ENCODE measurements around the gene DSG4. TPM values are rescaled to one million over a fixed set of nuclear protein-coding genes. Genes with fewer than 3 reads are reported as not detected.

DSG4 gene
- polyA plus RNA-seq, 2 of the 4 experiments (the other 2 are of a cell fraction), result 0.03 TPM; not detected in 1

GRCh38 chr18:31409276-31409675 is 32.7 kb downstream of the DSG4 start:
- Histone ChIP-seq H3K9me3 (no peaks in the 10 kb centered on the region), H3K27ac (no peak overlapping the region), H3K4me3 (no peak overlapping the region), H3K4me2 (no peak overlapping the region), H3K4me1 (no peaks in the 10 kb centered on the region)
- POLR2A ChIA-PET, result no interaction called here
- CTCF ChIA-PET, result interaction anchor here (2.1 kb wide), 1 partner anchor 15 kb away, joined by 12 read pairs; no protein-coding TSS in a partner anchor
- no peak for TF ChIP-seq NR3C1 (IDR thresholded peaks at IDR 0.05)
- no peak for TF ChIP-seq JUN (IDR thresholded peaks at IDR 0.05)
- TF ChIP-seq MYC (IDR thresholded peaks at IDR 0.05; ENCODE audit: borderline replicate concordance, low read length), result no peak
- TF ChIP-seq RARB (CRISPR knock-in tag; IDR thresholded peaks at IDR 0.05), result no peak
- TF ChIP-seq ZNF302 (CRISPR knock-in tag; IDR thresholded peaks at IDR 0.05), result no peak
- TF ChIP-seq BHLHE40 (IDR thresholded peaks at IDR 0.05; ENCODE audit: low read depth, low read length), result no peak
- no peak for TF ChIP-seq MAZ (IDR thresholded peaks at IDR 0.05; ENCODE audit: borderline replicate concordance, low read depth, low read length)
- no peak for TF ChIP-seq ZSCAN20 (CRISPR knock-in tag; IDR thresholded peaks at IDR 0.05)
- no peak for FAIRE-seq
- ATAC-seq, result no peak
- no peak for DNase-seq (ENCODE audit: low read depth in 1 of 2, low spot score in 1 of 2)
- 59% methylated on average over 4 of the region's 4 CpGs for WGBS (ENCODE audit: missing lambda C conversion rate)

GRCh38 chr18:31410716-31411483 is 34.3 kb downstream of the DSG4 start:
- Histone ChIP-seq H3K9me3 (no peaks in the 10 kb centered on the region), H3K4me3 (no peak overlapping the region), H3K4me1 (no peaks in the 10 kb centered on the region), H3K27ac (no peak overlapping the region), H3K4me2 (no peak overlapping the region)
- POLR2A ChIA-PET, result no interaction called here
- DNase-seq (ENCODE audit: low read depth in 1 of 2, low spot score in 1 of 2), result no peak
- FAIRE-seq, result no peak
- no peak for ATAC-seq
- WGBS (ENCODE audit: missing lambda C conversion rate), result 96% methylated on average over 24 of the region's 37 CpGs
- CTCF ChIA-PET, result interaction anchor here (1.0 to 1.2 kb wide), 3 partner anchors 11 to 83 kb away, joined by 3 to 5 read pairs (median 3); no protein-coding TSS in a partner anchor
- TF ChIP-seq BCL3 (IDR thresholded peaks at IDR 0.05) (no peak), EHMT2 (IDR thresholded peaks at IDR 0.05; ENCODE audit: low read depth) (no peak), MAFK (IDR thresholded peaks at IDR 0.05; ENCODE audit: partially characterized antibody) (no peak), TFCP2L1 (CRISPR knock-in tag; IDR thresholded peaks at IDR 0.05) (no peak), REST (IDR thresholded peaks at IDR 0.05) (no peak), GATA3 (IDR thresholded peaks at IDR 0.05; ENCODE audit: borderline replicate concordance) (no peak), RNF2 (IDR thresholded peaks at IDR 0.05; ENCODE audit: borderline replicate concordance, low read depth) (no peak), FOXS1 (CRISPR knock-in tag; IDR thresholded peaks at IDR 0.05) (no peak), MAZ (IDR thresholded peaks at IDR 0.05; ENCODE audit: borderline replicate concordance, low read depth, low read length) (no peak), ESRRA (IDR thresholded peaks at IDR 0.05; ENCODE audit: borderline replicate concordance, low read length) (no peak), POLR2A (IDR thresholded peaks at IDR 0.05; ENCODE audit: low read length) (no peak), JUN (IDR thresholded peaks at IDR 0.05) (no peak), RCOR1 (IDR thresholded peaks at IDR 0.05; ENCODE audit: low read depth, low read length) (no peak)

- ChIA-PET CTCF (interaction anchor here (1.2 kb wide), 1 partner anchor 11 kb away, joined by 3 read pairs; no protein-coding TSS in a partner anchor), POLR2A (no interaction called here)
- ATAC-seq (no peak), DNase-seq (ENCODE audit: low read depth in 1 of 2, low spot score in 1 of 2) (no peak), FAIRE-seq (no peak)
- no peak overlapping the region for H3K4me3 ChIP-seq
- 73% methylated on average over 6 of the region's 6 CpGs for WGBS (ENCODE audit: missing lambda C conversion rate)
- no peak overlapping the region for H3K27ac ChIP-seq
- H3K9me3 ChIP-seq, result no peaks in the 10 kb centered on the region
- TF ChIP-seq FOXS1 (CRISPR knock-in tag; IDR thresholded peaks at IDR 0.05) (no peak), MAFK (IDR thresholded peaks at IDR 0.05; ENCODE audit: partially characterized antibody) (peak; percentile 54)
- no peaks in the 10 kb centered on the region for H3K4me1 ChIP-seq
- no peak overlapping the region for H3K4me2 ChIP-seq
Measured at GRCh38 chr18:31413137-31413536, 36.6 kb downstream of the DSG4 start.
